HepG2 (cell line): ENCODE data around the gene LRRC45. TPM values are rescaled to one million over a fixed set of nuclear protein-coding genes. Genes with fewer than 3 reads are reported as not detected.
A peak's percentile ranks its signal among the peaks of the same experiment; 100 is the strongest.

Source experiments
- ASH2L ChIP-seq: fragments of 300-600, 200-600 bp; sonication (generic); IDR thresholded peaks from 2 replicates; pipeline ENCODE4 v1.7.0; 2017; ENCODE audit warnings: low read depth, mild to moderate bottlenecking, moderate library complexity, mixed read lengths, low read length; ENCODE audit not compliant: insufficient read length
- BORCS8-MEF2B ChIP-seq: sonication (generic); formaldehyde crosslinking; IDR thresholded peaks from 2 replicates; pipeline ENCODE4 v1.8.0; 2022; ENCODE audit warnings: mild to moderate bottlenecking, missing genetic modification reagents
- CSRNP1 ChIP-seq: sonication (generic); formaldehyde crosslinking; IDR thresholded peaks from 2 replicates; pipeline ENCODE4 v1.8.1; 2023; ENCODE audit warnings: mild to moderate bottlenecking, missing genetic modification reagents
- HNF1B ChIP-seq: sonication (generic); formaldehyde crosslinking; IDR thresholded peaks from 2 replicates; pipeline ENCODE4 v1.5.1; 2020; ENCODE audit warnings: mild to moderate bottlenecking, moderate library complexity, missing genetic modification reagents
- HOMEZ ChIP-seq: IDR thresholded peaks from 2 replicates; pipeline ENCODE4 v1.6.1; 2016; ENCODE audit warnings: low read depth
- KLF12 ChIP-seq: sonication (generic); formaldehyde crosslinking; IDR thresholded peaks from 2 replicates; pipeline ENCODE4 v1.4.0; 2020; ENCODE audit warnings: missing genetic modification reagents, borderline replicate concordance
- MAFG ChIP-seq: sonication (generic); formaldehyde crosslinking; IDR thresholded peaks from 2 replicates; pipeline ENCODE4 v1.5.1; 2020; ENCODE audit warnings: mild to moderate bottlenecking, missing genetic modification reagents
- NFATC3 ChIP-seq: sonication (generic); formaldehyde crosslinking; IDR thresholded peaks from 2 replicates; pipeline ENCODE4 v1.5.1; 2020; ENCODE audit warnings: mild to moderate bottlenecking, missing genetic modification reagents
- NFRKB ChIP-seq: fragments of 450-650 bp; IDR thresholded peaks from 2 replicates; pipeline ENCODE4 v1.6.1; 2017
- RBFOX2 ChIP-seq: fragments of 200-400 bp; formaldehyde crosslinking; IDR thresholded peaks from 2 replicates; pipeline ENCODE4 v1.6.1; 2017; ENCODE audit warnings: low read depth, mild to moderate bottlenecking, low read length
- RERE ChIP-seq: IDR thresholded peaks from 2 replicates; pipeline ENCODE4 v1.6.1; 2016; ENCODE audit warnings: low read depth, missing genetic modification reagents, missing compliant biosample characterization
- XRCC5 ChIP-seq: fragments of 200-400 bp; formaldehyde crosslinking; optimal IDR thresholded peaks from 2 replicates; pipeline ENCODE3; 2017; ENCODE audit warnings: mild to moderate bottlenecking, low read length
- ZFP37 ChIP-seq: sonication (generic); formaldehyde crosslinking; IDR thresholded peaks from 2 replicates; pipeline ENCODE4 v1.4.0; 2020; ENCODE audit warnings: missing genetic modification reagents, borderline replicate concordance
- ZNF224 ChIP-seq: sonication (generic); formaldehyde crosslinking; IDR thresholded peaks from 2 replicates; pipeline ENCODE4 v1.5.0; 2020; ENCODE audit warnings: mild to moderate bottlenecking, missing genetic modification reagents
- ZNF280D ChIP-seq: sonication (generic); formaldehyde crosslinking; IDR thresholded peaks from 2 replicates; pipeline ENCODE4 v1.5.1; 2020; ENCODE audit warnings: mild to moderate bottlenecking, missing genetic modification reagents
- ZNF329 ChIP-seq: sonication (generic); formaldehyde crosslinking; IDR thresholded peaks from 2 replicates; pipeline ENCODE4 v1.9.0; 2021; ENCODE audit warnings: low read depth, mild to moderate bottlenecking, missing genetic modification reagents
- polyA plus RNA-seq, 8 experiments: library from polyadenylated mRNA; depleted of rRNA in 3 of 8; stranded (reverse) in 7 of 8; unstranded in 1 of 8; fragments of >200 nt; fragmentation: Illumina TruSeq in 4 of 8; extraction: Trizol in 4 of 8; gene quantifications; 2 replicates each; pipeline versions ENCODE4 v1.2.1 to v1.2.3, GENCODE V29; 2011 to 2016; ENCODE audit warnings: low read depth in 4 of 8, missing spikeins in 1 of 8, mixed read lengths in 1 of 8; ENCODE audit not compliant: insufficient read depth in 1 of 8
- total RNA-seq, 5 experiments: library from RNA; depleted of rRNA; stranded (reverse); fragments of >200 nt; fragmentation: Illumina TruSeq; extraction: Trizol; gene quantifications; 2 replicates each; pipeline ENCODE4 v1.2.3, GENCODE V29; 2016; ENCODE audit warnings: low read depth in 1 of 5

The LRRC45 gene
- total and polyA plus RNA-seq, 2 of the 13 experiments (the other 11 are each of a cell fraction or from before 2014, with no cell fraction given) = 11.6 to 48.1 TPM

- no peak for TF ChIP-seq ZNF280D (CRISPR knock-in tag)
- TF ChIP-seq NFRKB = no peak
- no peak for TF ChIP-seq KLF12
- TF ChIP-seq XRCC5 = no peak
- no peak for TF ChIP-seq ZFP37 (CRISPR knock-in tag)
- TF ChIP-seq NFATC3 (CRISPR knock-in tag) = peak; percentile 27; the same call in 1 of the 2 replicates
- TF ChIP-seq MAFG (CRISPR knock-in tag) = no peak
- TF ChIP-seq RERE (CRISPR knock-in tag) = no peak
- TF ChIP-seq CSRNP1 (CRISPR knock-in tag) = peak; percentile 71
- TF ChIP-seq ZNF329 = 0 out of 2 replicates have a peak, but pooled peaks have one; percentile 4
- 0 out of 2 replicates have a peak, but pooled peaks have one; percentile 9 for TF ChIP-seq ZNF224 (CRISPR knock-in tag)
- TF ChIP-seq ASH2L = no peak
- TF ChIP-seq RBFOX2 = peak; percentile 85
- no peak for TF ChIP-seq HNF1B (CRISPR knock-in tag)
- TF ChIP-seq HOMEZ (CRISPR knock-in tag) = no peak
- TF ChIP-seq BORCS8-MEF2B (CRISPR knock-in tag) = peak; percentile 20; the same call in 1 of the 2 replicates
These were observed 2.5 kb upstream of the LRRC45 start (continued) for GRCh38 chr17:82020572-82021106.
